ENCODE data around the gene ZNF385D.

ZNF385D gene

DNA sequence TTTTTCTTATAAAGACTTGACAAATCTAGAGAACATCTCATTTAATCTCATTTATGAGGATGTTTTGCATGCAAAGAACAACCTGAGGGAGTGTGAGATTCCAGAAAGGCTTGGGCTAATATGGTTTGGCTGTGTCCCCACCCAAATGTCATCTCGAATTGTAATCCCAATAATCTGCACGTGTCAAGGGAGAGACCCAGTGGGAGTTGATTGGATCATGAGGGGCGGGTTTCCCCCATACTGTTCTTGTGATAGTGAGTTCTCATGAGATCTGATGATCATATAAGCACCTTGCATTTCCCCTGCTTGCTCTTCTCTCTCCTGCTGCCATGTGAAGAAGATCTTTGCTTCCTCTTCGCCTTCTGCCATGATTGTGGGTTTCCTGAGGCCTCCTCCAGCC, 103.0 kb downstream of the ZNF385D start:
- TF ChIP-seq, protein P1, sequence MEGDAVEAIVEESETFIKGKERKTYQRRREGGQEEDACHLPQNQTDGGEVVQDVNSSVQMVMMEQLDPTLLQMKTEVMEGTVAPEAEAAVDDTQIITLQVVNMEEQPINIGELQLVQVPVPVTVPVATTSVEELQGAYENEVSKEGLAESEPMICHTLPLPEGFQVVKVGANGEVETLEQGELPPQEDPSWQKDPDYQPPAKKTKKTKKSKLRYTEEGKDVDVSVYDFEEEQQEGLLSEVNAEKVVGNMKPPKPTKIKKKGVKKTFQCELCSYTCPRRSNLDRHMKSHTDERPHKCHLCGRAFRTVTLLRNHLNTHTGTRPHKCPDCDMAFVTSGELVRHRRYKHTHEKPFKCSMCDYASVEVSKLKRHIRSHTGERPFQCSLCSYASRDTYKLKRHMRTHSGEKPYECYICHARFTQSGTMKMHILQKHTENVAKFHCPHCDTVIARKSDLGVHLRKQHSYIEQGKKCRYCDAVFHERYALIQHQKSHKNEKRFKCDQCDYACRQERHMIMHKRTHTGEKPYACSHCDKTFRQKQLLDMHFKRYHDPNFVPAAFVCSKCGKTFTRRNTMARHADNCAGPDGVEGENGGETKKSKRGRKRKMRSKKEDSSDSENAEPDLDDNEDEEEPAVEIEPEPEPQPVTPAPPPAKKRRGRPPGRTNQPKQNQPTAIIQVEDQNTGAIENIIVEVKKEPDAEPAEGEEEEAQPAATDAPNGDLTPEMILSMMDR (IDR thresholded peaks at IDR 0.05; ENCODE audit: low read depth, low read length) = no peak

DNA sequence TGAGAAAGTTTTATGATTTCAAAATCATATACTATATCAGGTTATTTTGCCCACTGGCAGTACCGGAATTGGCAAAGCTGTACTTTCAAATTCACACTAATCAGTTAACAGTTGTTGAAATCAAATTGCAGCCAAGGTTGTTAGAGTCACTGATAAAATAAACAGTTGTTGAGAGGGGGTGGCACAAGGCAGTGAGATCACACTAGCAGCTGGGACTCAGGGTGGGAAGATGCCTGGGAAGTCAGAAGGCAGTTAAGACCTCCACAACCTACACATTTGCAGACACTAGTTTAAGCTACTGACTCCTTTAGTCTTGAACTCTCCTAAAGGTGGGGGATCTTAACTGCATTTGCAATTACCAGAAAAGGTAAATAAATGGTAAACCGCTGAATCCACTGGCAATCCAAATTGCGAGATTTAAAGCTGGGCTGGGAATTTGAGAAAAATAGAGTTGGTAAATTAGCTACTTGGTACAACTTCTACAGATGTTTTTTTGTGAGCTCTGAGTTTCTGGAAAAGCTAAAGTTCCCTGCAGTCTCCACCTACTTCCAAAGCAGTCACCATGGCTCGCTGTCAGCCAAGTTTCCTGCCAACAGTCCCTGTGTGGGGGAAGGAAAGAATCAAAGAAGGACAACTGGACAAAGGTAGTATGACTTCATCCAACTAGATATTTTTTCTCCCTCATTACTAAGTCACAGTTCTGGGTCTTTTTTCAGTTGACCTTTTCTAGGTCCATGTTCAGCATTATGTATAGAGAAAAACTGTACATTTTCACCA, 105.7 kb downstream of the ZNF385D start:
- H3K9me3 ChIP-seq = no peaks in the 10 kb centered on the region
- H3K4me1 ChIP-seq = no peaks in the 10 kb centered on the region
- H3K36me3 ChIP-seq = no peaks in the 10 kb centered on the region
- H3K4me3 ChIP-seq (ENCODE audit: low read depth, low read length) = no peak overlapping the region
- no peaks in the 10 kb centered on the region for H3K27me3 ChIP-seq
- DNase-seq = no peak
- TF ChIP-seq, protein P1 (IDR thresholded peaks at IDR 0.05; ENCODE audit: low read depth, low read length) = no peak

More for the DNA sequence above, 103.0 kb downstream of the ZNF385D start:
- no peaks in the 10 kb centered on the region for H3K9me3 ChIP-seq
- H3K4me1 ChIP-seq = no peaks in the 10 kb centered on the region
- H3K4me3 ChIP-seq (ENCODE audit: low read depth, low read length) = no peak overlapping the region
- no peaks in the 10 kb centered on the region for H3K36me3 ChIP-seq
- no peak for DNase-seq
- H3K27me3 ChIP-seq = no peaks in the 10 kb centered on the region

DNA sequence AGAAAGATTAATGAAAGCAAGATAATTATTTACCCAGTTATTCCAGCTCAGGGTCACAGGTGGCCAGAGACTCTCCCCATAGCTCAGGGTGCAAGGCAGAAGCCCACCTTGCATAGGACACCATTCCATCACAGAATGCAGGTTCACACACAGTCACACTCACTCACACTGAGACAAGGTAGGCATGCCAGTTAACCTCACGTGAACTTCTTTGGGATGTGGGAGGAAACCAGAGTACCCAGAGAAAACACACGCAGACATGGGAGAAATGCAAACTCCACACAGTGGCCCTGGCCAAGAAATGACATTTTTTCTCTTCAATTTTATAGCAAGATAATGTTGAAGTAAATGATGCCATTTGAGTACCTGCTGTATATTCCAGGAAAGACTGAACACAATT, 106.7 kb downstream of the ZNF385D start:
- TF ChIP-seq, protein P1 (IDR thresholded peaks at IDR 0.05; ENCODE audit: low read depth, low read length) = no peak
- H3K4me3 ChIP-seq (ENCODE audit: low read depth, low read length) = no peak overlapping the region
- no peaks in the 10 kb centered on the region for H3K36me3 ChIP-seq
- DNase-seq = no peak
- no peaks in the 10 kb centered on the region for H3K27me3 ChIP-seq
- H3K4me1 ChIP-seq = no peaks in the 10 kb centered on the region
- H3K9me3 ChIP-seq = no peaks in the 10 kb centered on the region

DNA sequence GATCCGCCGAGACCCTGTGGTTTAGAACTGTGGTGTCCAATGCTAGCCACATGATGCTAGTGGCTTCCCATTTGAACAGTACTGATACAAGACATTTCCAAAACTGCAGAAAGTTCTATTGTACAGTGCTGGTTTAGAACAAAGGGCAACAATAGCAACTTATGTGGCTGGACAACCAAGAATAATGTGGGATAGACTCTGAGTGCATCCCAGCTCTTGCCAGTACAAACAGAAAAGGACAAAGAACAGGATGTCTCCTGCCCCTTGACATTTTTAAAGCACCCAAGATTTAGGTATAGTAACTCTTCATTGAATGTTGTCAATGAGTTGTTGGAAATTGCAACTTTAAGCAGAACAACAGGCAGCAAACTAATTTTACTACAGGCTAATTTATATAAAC, 107.3 kb downstream of the ZNF385D start:
- Histone ChIP-seq H3K9me3 (no peaks in the 10 kb centered on the region), H3K36me3 (no peaks in the 10 kb centered on the region), H3K4me1 (no peaks in the 10 kb centered on the region), H3K27me3 (no peaks in the 10 kb centered on the region), H3K4me3 (ENCODE audit: low read depth, low read length) (no peak overlapping the region)
- TF ChIP-seq, protein P1 (IDR thresholded peaks at IDR 0.05; ENCODE audit: low read depth, low read length) = no peak
- no peak for DNase-seq

DNA sequence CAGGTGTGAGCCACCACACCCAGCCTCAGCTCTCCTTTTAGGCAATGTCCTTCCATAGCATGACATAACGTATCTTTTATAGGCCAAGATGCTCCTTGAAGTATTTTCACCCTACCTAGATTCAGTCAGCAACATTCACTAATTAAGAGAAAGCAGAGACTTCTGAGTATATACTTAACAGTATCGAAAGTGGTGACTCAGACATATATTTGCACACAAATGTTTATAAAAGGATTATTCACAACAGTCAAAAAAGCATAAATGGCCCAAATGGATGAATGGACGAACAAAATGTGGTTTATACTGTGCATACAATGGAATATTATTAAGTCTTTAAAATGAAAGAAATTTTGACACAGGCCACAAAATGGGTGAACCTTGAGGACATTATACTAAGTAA, 108.6 kb downstream of the ZNF385D start:
- Histone ChIP-seq H3K4me1 (no peaks in the 10 kb centered on the region), H3K9me3 (no peaks in the 10 kb centered on the region), H3K27me3 (no peaks in the 10 kb centered on the region), H3K36me3 (no peaks in the 10 kb centered on the region), H3K4me3 (ENCODE audit: low read depth, low read length) (no peak overlapping the region)
- DNase-seq = no peak
- TF ChIP-seq, protein P1 (IDR thresholded peaks at IDR 0.05; ENCODE audit: low read depth, low read length) = no peak

DNA sequence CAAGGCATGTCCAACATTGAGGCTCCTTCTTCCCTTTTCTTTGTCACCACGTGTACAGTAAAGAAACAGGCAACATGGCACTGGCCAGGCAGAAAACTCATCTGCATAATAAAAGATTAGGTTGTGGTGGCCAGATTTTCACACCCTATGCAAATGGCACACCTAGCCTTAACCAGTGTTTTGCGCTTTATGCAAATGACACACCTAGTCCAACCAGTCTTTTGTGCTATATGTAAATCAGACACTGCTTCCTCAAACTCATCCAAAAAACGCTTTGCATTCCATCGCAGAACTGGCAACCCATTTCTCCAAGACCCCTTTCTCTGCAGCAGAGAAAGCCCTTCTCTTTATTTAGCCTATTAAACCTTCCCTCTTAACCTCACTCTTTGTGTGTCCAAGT, 109.1 kb downstream of the ZNF385D start:
- no peaks in the 10 kb centered on the region for H3K36me3 ChIP-seq
- H3K4me3 ChIP-seq (ENCODE audit: low read depth, low read length) = no peak overlapping the region
- no peaks in the 10 kb centered on the region for H3K9me3 ChIP-seq
- H3K27me3 ChIP-seq = no peaks in the 10 kb centered on the region
- H3K4me1 ChIP-seq = no peaks in the 10 kb centered on the region
- TF ChIP-seq, protein P1 (IDR thresholded peaks at IDR 0.05; ENCODE audit: low read depth, low read length) = no peak
- no peak for DNase-seq
